Gastrocnemius medialis (tissue), 4 donors: ENCODE results near the gene CFAP161.

Experiments
- CTCF ChIP-seq, 5 experiments: fragments of 450-650 bp in 3 of 5; fragments of 200-600 bp in 2 of 5; sonication (generic) in 2 of 5; IDR thresholded peaks in 4 of 5; conservative IDR thresholded peaks in 1 of 5; 1 replicate in 4 of 5; 2 replicates in 1 of 5; pipeline ENCODE4 v1.5.1; 2016 to 2019; ENCODE audit warnings: antibody characterized with exemption in 5 of 5, mild to moderate bottlenecking in 3 of 5, moderate library complexity in 3 of 5
- POLR2A ChIP-seq, 2 donors: fragments of 450-650 bp; IDR thresholded peaks; one replicate each; pipeline ENCODE4 v1.6.1; 2017; ENCODE audit warnings: antibody characterized with exemption in 2 of 2, mild to moderate bottlenecking in 2 of 2, moderate library complexity in 2 of 2

GRCh38 chr15:81160312-81161159 lies 26.5 kb downstream of the CFAP161 start:
- TF ChIP-seq CTCF (IDR thresholded peaks at IDR 0.05 in 4 of 5, conservative IDR thresholded peaks at IDR 0.05 in 1 of 5): no peak
- TF ChIP-seq POLR2A (IDR thresholded peaks at IDR 0.05): no peak
